NCI-H1105 treated with DMSO at 0.1 percent for 48 hours (cell line): ENCODE data around the gene SPNS3.

Source experiments
- DNase-seq: peaks from one replicate; lab custom pipeline; 2025; lab: John Stamatoyannopoulos, UW

The SPNS3 gene

DNA sequence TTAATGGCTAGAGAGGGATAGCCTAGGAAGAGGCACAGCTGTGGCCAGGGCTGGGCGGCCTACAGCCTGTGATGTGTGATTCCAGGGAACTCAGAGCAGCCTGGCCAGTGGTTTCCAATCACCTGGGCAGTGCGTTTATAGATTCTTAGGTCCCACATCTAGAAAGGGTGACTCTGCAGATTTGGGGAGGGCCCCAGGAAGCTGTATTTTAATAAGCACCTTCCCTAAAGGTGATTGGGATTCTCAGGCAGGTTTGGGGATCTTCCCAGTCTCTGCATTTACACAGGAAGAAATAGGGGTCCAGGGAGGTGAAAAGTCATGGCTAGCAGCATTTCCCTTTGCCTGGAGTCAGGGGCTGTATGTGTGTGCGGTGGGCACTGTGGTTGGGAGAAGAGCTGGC, 74.5 kb downstream of the SPNS3 start:
- no peak for DNase-seq

DNA sequence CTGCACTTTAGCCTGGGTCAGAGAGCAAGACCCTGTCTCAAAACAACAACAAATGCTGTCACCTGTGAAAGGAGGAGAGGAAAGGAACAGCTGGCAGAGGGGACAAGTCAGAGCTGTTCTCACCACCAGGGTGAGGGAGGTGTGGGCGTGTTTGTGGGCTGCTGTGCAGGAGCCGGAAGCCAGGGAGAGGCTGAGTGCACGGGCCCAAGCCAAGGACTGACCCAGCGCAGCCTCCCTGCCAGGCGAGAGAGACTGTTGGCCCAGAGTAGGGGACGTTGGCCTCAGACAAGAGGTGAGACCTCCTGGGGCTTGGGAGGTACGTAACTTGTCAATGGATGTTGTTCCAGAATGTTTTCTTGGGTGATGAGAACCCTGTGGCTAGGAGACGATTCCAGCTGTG, 75.7 kb downstream of the SPNS3 start:
- DNase-seq, result no peak

DNA sequence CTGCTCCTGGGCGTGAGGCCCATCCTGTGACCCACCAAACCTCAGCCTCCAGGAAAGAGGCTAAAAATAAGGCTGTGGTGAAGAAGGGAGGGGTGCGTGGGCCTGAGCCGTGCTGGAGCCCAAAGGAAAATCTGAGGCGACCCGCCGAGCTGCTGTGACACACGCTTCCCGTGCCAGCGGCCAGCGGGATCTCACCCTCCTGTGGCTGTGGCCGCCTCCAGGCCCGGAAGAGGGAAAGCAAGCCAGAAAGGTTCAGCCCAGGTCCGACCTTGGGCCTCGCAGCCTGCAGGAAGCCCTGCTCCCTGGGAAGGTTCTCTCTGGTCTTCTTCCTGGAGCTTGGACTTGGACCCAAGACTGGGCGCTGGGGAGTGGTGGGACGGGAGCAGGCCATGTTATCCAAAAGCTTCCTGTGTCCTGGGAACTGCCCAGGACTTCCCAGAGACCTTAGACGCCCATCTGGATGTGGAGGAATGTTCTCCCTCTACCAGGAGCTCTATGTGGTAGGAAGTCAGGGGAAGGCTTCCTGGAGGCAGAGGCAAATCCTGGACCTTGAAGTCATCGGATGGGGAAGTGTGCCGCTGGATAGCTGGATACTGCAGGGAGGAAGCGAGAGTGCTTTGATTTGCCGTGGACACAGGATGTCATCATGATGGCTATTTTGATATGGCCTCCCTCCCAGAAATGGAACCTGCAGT, 76.3 kb downstream of the SPNS3 start:
- no peak for DNase-seq

DNA sequence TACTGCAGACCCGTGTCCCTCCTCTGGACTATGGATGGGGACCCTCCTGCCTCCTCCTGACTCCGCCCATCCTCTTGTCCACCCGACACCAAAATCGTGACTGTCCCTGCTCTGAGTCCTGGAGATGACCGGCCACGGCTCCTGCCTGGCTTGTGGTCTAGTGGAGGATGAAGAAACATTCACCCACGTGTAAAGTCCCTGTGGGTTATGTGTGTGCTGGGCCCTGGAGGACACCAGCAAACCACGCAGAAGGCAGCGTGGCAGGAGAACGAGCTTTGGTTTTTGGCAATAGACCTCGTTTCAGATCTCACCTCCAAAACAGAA, 76.8 kb downstream of the SPNS3 start:
- no peak for DNase-seq

DNA sequence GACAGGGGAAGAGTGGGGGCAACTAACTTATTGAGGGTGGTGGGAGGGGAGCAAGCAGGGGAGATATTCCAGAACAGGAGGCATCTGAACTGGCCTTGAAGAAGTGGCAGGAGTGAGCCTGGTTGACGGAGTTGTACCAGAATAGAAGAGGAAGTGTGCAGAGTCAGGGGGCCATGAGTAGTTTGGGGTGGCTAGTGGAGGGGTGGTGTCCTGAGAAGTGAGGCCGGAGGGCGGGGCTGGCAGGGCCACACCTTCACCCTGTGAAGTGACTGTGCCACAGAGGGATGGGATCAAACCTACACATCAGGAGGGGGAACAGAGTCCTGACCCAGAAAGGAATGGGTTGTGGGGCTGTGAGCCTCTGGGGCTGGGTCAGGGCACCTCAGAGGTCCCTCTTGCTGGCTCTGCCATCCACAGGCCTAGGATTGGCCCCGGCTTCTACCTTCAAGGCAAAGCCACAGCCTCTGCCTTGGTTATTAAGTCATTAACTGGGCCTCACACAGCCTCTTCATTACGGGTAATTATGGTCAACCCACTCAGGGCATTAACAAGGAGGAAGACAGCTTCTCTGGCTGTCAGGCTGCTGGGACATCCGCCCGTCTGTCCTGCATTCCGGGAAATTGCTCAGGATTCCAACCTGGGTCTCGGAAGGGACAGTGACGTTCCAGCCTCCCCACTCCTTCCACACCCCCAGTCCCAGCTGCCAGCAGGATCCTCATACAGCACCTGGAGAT, 77.6 kb downstream of the SPNS3 start:
- DNase-seq, result no peak

DNA sequence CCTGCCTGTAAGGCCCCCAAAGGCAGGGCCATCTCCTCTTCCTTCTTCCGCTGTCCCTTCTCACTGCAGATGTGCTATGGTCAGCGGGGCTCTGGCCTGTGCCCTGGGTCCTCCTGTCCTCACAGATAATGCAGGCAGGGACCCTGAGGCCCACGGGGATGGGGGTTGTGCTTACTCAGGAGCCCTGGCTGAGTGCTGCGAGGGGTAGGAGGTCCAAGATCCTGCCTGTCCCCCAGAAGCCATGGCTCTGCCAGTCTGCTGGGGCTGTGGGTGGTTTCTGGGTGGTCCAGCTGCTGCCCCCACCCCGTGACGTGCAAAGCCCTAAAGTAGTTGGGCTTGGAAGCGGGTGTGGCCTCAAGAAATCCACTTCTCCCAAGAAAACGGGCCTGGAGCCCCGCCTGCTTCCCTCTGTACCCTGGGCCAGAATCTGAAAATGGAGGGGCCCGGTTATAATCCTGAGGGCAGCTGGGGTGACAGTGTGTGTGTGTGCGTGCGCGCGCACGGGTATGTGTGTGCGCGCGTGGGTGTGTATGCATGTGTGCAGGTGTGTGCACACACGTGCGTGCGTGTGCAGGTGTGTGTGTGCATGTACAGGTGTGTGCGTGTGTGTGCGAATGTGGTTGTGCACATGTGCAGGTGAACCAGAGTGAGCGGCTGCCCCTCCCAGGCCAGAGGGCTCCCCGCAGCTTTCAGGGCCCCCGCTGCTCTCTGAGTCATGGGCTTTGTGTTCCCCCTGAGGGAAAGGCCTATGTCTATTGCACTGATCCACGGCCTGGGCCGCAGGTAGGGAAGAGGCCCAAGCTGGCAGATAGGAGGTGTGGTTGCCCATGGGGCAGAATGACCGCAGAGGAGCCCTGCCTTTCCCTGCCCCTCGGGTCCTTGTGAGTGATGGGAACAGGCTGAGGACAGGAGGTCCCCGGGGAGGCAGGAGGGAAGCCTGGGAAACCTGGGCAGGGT, 78.7 kb downstream of the SPNS3 start:
- no peak for DNase-seq

DNA sequence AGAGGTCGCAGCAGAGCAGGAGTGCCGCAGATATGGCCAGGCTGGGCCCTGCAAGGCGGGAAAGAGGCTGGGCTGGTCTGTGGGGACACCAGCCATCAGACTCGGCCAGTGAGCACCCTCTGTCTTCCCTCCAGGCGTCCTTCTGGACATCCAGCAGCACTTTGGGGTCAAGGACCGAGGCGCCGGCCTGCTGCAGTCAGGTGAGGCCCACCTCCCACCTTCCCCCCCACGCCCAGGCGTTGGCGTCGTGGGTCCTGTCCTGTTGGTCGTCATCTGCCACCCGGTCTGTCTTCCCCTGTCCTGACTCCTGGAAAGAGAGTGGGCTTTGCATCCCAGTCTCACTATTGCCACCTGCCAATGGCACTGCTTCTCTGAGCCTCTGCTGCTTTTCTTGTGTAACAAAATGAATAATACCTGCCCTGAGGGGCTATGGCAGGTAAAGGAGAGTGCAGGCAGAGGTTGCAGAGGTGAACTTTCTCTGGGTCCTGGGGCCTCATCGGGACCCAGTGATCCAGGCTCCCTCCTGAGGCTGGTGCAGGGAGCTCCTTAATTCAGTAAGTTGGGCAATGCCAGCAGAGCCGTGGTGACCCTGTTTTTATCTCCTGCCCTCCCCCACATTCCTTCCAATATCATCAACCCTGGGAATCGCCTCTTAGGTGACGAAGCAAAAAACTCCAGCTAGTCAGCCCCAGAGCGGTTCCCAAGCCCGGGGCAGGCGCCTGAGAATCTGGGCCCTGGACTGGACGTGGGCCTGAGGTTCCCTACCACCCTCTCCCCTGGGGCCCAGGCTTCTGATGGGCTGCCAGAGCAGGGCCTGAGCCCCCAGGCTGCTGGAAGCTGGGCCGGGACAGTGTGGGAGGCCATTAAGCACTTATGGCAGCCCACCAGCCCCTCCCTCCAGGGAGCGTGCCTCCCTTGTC, 79.6 kb downstream of the SPNS3 start:
- DNase-seq, result no peak

DNA sequence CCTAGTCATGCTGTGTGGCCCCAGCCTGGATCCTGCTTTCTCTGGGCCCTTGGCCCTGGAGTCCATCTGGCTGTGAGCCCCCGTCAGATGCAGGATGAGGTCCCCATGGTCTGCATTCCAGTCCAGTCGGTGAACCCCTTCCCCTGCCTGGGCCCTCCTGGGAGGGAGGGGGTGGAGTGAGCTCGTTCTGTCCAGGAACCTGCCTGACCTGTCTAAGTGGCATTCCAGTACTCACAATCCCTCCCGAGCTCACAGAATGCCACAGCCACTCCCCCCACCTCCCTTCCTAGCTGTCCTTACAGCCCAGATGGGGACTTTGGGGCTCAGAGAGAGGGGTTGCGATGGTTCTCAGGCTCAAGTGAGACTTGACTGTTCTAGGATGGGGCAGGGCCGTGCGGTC, 80.5 kb downstream of the SPNS3 start:
- no peak for DNase-seq

DNA sequence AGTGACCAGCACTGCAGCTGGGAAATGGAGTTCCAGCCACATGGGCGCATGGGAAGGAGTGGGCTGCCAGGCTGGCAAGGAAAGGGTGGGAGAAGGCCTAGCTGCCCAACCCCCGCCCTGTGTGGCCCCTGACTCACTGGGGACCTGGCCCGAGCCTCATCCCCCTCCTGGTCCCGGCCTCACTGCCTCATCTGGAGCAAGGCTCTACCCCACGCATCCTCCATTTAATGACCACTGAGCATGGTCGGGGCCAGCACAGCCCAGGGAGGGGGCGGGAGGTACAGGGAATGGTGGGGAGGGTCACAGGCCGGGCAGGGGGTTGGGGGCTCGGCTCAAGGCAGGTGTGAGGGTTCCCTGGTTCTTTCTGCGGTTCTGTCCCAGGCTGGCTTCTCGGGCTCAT, 81.0 kb downstream of the SPNS3 start:
- no peak for DNase-seq

DNA sequence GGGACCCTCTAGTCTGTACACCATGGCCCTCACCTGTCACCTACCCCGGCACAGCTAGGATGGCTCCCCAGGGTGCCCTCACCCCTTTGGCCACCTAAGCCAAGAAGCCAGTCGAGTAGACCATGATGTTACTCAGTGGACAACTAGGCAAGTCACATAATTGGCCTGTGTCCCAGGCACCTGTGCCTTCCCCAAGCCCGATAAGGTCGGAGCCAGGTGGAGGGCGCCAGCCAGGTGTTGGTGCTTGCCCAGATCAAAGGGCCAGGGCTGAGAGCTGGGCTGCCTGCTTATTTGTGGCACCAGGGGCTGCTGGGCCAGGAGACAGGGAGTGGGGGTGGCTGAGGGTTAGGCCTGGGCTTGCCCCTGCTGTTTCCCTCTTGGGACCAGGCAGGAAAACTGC, 81.8 kb downstream of the SPNS3 start:
- DNase-seq, result peak; percentile 75

DNA sequence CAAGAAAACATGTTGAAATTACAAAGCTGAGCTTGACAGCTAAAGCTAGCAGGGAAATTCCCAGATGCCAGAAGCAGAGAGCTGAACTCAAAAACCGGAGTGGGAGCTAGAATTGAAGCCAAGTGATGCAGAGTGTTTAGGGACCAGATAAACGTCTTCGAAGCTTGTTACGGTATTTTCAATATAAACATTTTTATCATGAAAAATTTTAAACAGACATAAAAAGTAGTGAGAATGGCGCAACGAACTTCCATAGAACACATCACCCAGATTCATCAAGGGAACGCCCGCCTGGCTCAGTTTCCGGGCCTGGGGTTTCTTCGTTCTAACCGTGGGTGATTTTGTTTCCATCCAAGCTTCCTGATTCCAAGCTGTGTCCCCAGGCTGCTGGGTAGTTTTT, 83.0 kb downstream of the SPNS3 start:
- DNase-seq, result no peak

DNA sequence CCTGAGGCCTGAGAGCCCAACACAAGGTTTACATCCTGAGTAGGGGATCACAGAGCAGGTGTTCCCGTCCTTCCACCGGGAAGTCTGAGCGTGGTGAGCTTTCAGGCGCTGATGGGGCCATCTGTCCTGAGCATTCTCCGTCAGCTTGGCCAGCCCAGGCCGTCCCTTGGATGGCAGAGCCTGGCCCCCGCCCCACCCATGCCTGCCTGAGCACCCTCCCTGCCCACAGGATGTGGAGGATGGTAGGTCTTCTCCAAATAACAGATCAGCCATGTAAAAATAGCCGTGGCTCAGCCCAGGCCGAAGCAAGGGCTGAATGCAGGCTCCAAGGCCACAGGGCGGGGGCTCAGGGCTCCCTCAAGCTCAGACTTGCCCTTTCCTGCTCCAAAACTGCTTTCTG, 85.2 kb downstream of the SPNS3 start:
- DNase-seq, result no peak

DNA sequence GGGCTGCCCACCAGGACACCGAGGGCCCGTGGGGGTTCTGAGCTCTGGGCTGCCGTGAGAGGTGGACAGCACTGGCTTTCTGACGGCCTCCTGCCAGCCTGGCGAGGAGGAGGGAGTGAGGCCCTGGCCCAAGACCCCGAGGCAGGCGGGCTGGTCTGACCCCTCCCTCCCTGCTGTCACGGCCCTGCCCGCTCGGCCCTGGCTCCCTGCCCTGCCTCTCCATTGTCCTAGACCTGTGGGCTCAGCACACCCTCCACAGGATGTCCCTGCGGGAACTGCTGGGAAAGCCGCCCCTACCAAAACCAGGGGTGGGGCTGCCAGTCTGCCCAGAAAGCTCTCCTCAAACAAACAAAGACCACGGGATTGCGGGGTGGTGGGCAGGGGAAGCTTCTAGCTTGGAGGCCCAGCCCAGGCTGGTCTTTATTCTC, 85.6 kb downstream of the SPNS3 start:
- DNase-seq, result no peak

DNA sequence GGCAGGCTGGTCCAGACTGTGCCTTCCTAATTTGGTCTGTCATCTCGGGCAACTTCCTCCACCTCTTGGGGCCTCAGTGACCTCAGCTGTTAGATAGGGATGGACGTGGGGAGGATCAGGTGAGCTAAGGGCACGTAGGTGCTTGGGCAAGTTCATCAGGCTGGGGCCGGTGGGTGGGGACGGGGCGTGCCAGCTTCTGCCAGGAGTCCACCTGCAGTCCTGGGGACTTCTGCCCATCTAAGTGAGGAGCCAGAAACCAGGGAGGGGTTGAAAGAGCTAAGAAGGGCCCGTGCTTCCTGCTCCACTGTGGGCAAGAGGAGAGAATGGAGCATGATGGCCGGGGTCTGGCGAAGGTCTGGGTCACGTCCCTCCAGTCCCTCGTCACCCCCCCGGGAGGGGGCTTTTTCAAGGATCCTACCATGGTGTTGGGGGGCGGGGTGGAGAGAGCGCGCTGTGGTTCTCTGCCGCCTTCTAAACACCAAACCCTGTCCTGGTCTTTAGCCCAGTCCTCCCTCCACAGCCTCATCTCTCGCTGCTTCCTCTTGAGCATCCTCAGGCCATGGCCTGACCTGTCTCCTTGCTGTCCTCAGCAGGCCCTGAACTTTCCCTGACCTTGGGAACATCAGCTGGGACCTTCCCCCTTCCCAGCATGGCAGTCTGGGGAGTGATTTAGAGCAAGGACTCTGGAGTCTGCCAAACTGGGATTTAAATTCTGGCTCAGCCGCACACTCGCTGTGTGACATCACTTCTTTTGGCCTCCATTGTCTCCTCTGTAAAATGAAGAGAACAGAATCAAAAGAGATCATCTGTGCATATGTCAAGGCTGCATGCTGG, 86.5 kb downstream of the SPNS3 start:
- no peak for DNase-seq

DNA sequence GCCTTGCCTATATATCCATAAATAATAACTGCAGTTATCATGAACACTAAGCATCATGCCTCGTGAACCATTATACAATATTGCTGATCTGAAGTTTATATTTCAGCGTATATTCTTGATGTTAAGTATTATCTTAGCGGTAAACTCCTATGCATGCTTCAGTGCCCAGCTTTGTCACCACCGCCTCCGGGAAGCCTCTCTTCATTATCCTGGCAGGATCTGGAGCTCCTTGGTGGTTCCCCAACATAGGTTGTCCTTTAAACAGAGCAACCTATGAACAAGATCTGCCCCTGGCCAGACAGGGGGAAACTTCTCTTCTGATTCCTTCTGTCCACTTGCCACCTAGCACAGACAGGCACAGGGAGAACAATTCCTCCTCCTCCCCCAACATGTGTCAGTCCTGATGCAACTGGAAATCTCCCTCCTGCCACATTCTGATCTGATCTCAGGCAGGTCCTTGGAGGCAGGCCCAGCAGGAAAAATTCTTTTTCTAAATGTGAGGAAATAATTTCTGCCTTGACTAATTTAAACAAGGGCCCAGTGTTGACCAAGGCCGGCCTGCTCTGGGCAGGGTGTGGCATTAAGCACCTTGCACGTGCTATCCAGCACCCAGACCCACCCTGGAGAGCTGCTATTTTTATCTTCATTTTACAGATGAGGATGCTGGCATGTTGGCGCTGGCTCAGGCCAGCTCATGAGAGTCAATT, 87.3 kb downstream of the SPNS3 start:
- no peak for DNase-seq

DNA sequence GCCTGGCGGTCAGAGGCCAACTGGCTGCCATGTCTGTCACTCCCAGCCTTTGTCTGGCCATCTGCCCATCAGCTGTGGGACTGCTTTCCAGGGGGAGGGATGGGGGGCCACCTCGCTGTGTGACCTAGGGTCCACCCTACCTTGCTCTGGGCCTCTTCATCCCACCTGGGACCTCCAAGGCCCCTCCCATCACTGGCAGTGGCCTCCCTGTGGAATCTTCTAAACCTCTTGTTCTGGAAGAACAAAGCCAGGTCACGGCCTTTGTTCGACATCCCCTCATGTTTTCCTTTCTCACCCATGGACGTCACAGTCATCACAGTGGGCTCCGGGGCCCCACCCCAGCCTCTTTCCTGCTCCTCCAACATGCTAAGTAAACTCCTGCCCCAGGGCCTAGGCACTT, 88.9 kb downstream of the SPNS3 start:
- no peak for DNase-seq

DNA sequence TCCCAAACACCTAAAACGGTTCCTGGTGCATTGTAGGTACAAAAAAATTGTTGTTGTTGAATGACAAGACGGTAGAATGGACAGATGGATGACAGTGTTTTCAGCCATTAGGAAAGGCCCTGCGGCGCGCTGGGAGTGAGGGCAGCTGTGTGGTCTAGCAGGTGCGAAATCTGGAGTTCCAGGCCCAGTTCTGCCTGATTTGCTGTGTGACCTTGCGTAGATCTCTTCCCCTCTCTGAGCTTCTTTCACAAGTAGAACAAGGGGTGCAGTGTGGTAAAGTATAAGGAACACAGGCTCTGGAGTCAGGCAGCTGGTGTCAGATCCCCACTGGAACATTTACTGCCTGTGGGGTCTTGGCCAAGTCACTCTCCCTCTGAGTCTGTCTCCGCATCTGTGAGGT, 90.2 kb downstream of the SPNS3 start:
- no peak for DNase-seq

DNA sequence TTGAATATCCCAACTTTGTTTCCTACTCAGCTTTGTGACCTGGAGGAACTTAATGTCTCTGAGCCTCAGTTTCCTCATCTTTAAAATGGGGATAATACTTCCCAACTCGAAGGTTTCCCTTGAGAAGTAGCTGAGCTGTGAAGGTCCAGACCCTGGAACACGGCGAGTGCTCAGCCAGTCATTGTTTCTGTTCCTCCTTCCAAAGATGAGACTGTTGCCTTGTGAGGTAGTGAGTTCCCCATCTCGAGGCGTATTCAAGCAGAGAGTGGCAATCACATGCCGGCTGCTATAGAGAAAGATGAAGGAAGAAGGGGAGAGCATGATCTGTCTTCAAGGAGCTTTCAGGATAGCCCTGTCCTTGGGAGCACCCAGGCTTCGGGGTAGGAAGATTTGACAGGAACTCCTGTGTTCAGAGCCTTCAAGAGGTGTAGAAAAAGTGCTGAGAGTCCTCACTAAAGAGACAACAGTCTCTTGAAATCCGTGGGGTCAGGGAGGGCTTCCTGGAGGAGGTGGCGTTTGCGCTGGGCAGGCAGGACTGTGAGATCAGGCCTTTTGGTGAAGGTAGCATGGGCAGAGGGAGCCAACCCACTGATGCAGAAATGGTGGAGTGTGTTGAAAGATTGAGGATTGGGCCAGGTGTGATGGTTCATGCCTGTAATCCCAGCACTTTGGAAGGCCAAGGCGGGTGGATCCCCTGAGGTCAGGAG, 92.1 kb downstream of the SPNS3 start:
- no peak for DNase-seq

DNA sequence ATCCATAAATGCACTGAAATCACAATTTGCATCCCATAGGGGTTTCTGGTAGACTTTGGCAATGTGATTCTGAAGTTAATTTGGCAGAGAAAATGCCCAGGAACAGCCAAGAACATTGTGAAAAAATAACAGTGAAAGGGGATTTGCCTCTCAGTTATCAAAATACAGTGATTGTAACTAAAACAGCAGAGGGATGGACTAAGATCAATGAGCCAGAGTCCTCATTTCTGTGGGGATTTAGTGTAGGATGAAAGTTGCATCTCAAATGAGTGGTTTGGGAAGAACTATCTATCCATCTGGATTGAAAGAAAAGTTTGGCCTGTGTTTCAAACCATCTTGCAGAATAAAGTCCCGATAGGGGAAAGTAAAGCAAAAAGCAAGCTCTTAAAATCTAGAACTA, 93.4 kb downstream of the SPNS3 start:
- no peak for DNase-seq
